H9 (cell line): ENCODE measurements around the gene FBXO48. TPM values are rescaled to one million over a fixed set of nuclear protein-coding genes. Genes with fewer than 3 reads are reported as not detected.

ENCODE experiments used
- DNase-seq: peaks from one replicate; pipeline ENCODE4 v3.0.0-alpha.2; 2017
- H2AFZ ChIP-seq: one replicate; pipeline ENCODE4 v1.6.1; 2013; ENCODE audit warnings: mild to moderate bottlenecking, low read length, control low read depth, moderate library complexity
- H2AK5ac ChIP-seq: 2 replicates; pipeline ENCODE4 v1.6.1; 2013; ENCODE audit warnings: low read length, control low read depth, mixed read lengths; ENCODE audit not compliant: insufficient read length
- H2BK120ac ChIP-seq: one replicate; pipeline ENCODE4 v1.6.1; 2013; ENCODE audit warnings: low read depth, mild to moderate bottlenecking, low read length, control low read depth, inconsistent platforms; ENCODE audit not compliant: poor library complexity, severe bottlenecking
- H2BK12ac ChIP-seq: 2 replicates; pipeline ENCODE4 v1.6.1; 2013; ENCODE audit warnings: low read length, control low read depth, mixed read lengths, low read depth; ENCODE audit not compliant: insufficient read length
- H2BK15ac ChIP-seq: 2 replicates; pipeline ENCODE4 v1.6.1; 2013; ENCODE audit warnings: low read depth, low read length, control low read depth
- H2BK20ac ChIP-seq: one replicate; pipeline ENCODE4 v1.6.1; 2013; ENCODE audit warnings: low read depth, mild to moderate bottlenecking, low read length, control low read depth, inconsistent platforms; ENCODE audit not compliant: poor library complexity, severe bottlenecking
- H2BK5ac ChIP-seq: 2 replicates; pipeline ENCODE4 v1.6.1; 2013; ENCODE audit warnings: low read length, control low read depth, mixed read lengths; ENCODE audit not compliant: insufficient read length
- H3K14ac ChIP-seq: 2 replicates; pipeline ENCODE4 v1.6.1; 2013; ENCODE audit warnings: low read length, control low read depth; ENCODE audit not compliant: insufficient read depth
- H3K18ac ChIP-seq: 2 replicates; pipeline ENCODE4 v1.6.1; 2013; ENCODE audit warnings: low read depth, mild to moderate bottlenecking, mixed read lengths, low read length, control low read depth; ENCODE audit not compliant: insufficient read length
- H3K23ac ChIP-seq: 2 replicates; pipeline ENCODE4 v1.6.1; 2013; ENCODE audit warnings: low read length, control low read depth, mixed read lengths, low read depth; ENCODE audit not compliant: insufficient read length
- H3K23me2 ChIP-seq: 2 replicates; pipeline ENCODE4 v1.6.1; 2013; ENCODE audit warnings: low read depth, mild to moderate bottlenecking, mixed read lengths, low read length, control low read depth; ENCODE audit not compliant: insufficient read length, poor library complexity, severe bottlenecking
- H3K27ac ChIP-seq: 2 replicates; pipeline ENCODE4 v1.5.1; 2013; ENCODE audit warnings: low read length, control low read depth, mixed read lengths, low read depth; ENCODE audit not compliant: insufficient read length
- H3K27me3 ChIP-seq: 2 replicates; pipeline ENCODE4 v1.6.1; 2013; ENCODE audit warnings: low read length, control low read depth, inconsistent platforms; ENCODE audit not compliant: insufficient read depth
- H3K4ac ChIP-seq: 2 replicates; pipeline ENCODE4 v1.6.1; 2013; ENCODE audit warnings: low read depth, mild to moderate bottlenecking, control low read depth, inconsistent platforms, low read length, moderate library complexity
- H3K4me1 ChIP-seq: 2 replicates; pipeline ENCODE4 v1.6.1; 2013; ENCODE audit warnings: low read length, control low read depth, inconsistent platforms; ENCODE audit not compliant: insufficient read depth
- H3K4me2 ChIP-seq: 2 replicates; pipeline ENCODE4 v1.6.1; 2013; ENCODE audit warnings: low read length, control low read depth, mixed read lengths; ENCODE audit not compliant: insufficient read length, insufficient read depth
- H3K56ac ChIP-seq: 2 replicates; pipeline ENCODE4 v1.6.1; 2013; ENCODE audit warnings: low read depth, mild to moderate bottlenecking, mixed read lengths, low read length, control low read depth; ENCODE audit not compliant: insufficient read length
- H3K79me1 ChIP-seq: 2 replicates; pipeline ENCODE4 v1.6.1; 2013; ENCODE audit warnings: low read depth, mild to moderate bottlenecking, moderate library complexity, low read length, control low read depth, inconsistent platforms; ENCODE audit not compliant: insufficient read depth, poor library complexity, severe bottlenecking
- H3K79me2 ChIP-seq: 2 replicates; pipeline ENCODE4 v1.6.1; 2013; ENCODE audit warnings: low read length, control low read depth, inconsistent platforms; ENCODE audit not compliant: insufficient read depth
- H3K9ac ChIP-seq: 2 replicates; pipeline ENCODE4 v1.6.1; 2013; ENCODE audit warnings: low read length, control low read depth, mixed read lengths; ENCODE audit not compliant: insufficient read length; ENCODE audit errors: extremely low read depth
- H3K9me3 ChIP-seq: one replicate; pipeline ENCODE4 v1.6.1; 2013; ENCODE audit warnings: low read depth, low read length, inconsistent platforms; ENCODE audit not compliant: control insufficient read depth
- H3T11ph ChIP-seq: one replicate; pipeline ENCODE4 v1.6.1; 2013; ENCODE audit warnings: mild to moderate bottlenecking, low read length, control low read depth, inconsistent platforms
- H4K20me1 ChIP-seq: one replicate; pipeline ENCODE4 v1.6.1; 2013; ENCODE audit not compliant: control insufficient read depth, insufficient read length, insufficient read depth
- H4K5ac ChIP-seq: 2 replicates; pipeline ENCODE4 v1.6.1; 2013; ENCODE audit warnings: low read depth, mild to moderate bottlenecking, mixed read lengths, low read length, control low read depth; ENCODE audit not compliant: insufficient read length
- H4K8ac ChIP-seq: replicated peaks from 2 replicates; pipeline ENCODE4 v1.6.1; 2013; ENCODE audit warnings: low read length, control low read depth, mixed read lengths, low read depth; ENCODE audit not compliant: insufficient read length
- H4K91ac ChIP-seq: 2 replicates; pipeline ENCODE4 v1.6.1; 2013; ENCODE audit warnings: low read depth, mild to moderate bottlenecking, moderate library complexity, mixed read lengths, low read length, control low read depth; ENCODE audit not compliant: insufficient read length
- H3K27ac Mint-ChIP-seq, 3 experiments: 2 replicates in 2 of 3; 3 replicates in 1 of 3; pipeline ENCODE4 v1.8.0; 2020 to 2021; ENCODE audit warnings: mixed read lengths in 3 of 3, mild to moderate bottlenecking in 1 of 3, moderate library complexity in 1 of 3
- H3K27me3 Mint-ChIP-seq: 2 replicates; pipeline ENCODE4 v1.8.0; 2021; ENCODE audit warnings: low read depth, mild to moderate bottlenecking, moderate library complexity, mixed read lengths
- H3K36me3 Mint-ChIP-seq, 3 experiments: 2 replicates in 2 of 3; 3 replicates in 1 of 3; pipeline ENCODE4 v1.8.0; 2020 to 2021; ENCODE audit warnings: low read depth in 3 of 3, mixed read lengths in 3 of 3; ENCODE audit not compliant: insufficient read depth in 1 of 3
- H3K4me1 Mint-ChIP-seq, 2 experiments: 2 replicates each; pipeline ENCODE4 v1.8.0; 2020; ENCODE audit warnings: mixed read lengths in 2 of 2
- H3K4me3 Mint-ChIP-seq, 2 experiments: 2 replicates in 1 of 2; 3 replicates in 1 of 2; pipeline ENCODE4 v1.8.0; 2020 to 2021; ENCODE audit warnings: mild to moderate bottlenecking in 2 of 2, mixed read lengths in 2 of 2, moderate library complexity in 1 of 2
- H3K9me3 Mint-ChIP-seq, 2 experiments: 2 replicates in 1 of 2; 3 replicates in 1 of 2; pipeline ENCODE4 v1.8.0; 2020; ENCODE audit warnings: mild to moderate bottlenecking in 2 of 2, mixed read lengths in 2 of 2, moderate library complexity in 1 of 2
- WGBS: extraction: QIAGEN DNeasy Blood & Tissue Kit; methylation state at CpG from one replicate; pipeline ENCODE4 v1.1.7; 2013; ENCODE audit warnings: missing lambda C conversion rate, low lambda C conversion rate, mixed read lengths; ENCODE audit not compliant: insufficient read length; ENCODE audit errors: extremely low coverage; 5-methylcytosine and 5-hydroxymethylcytosine counted together
- total RNA-seq: library from RNA; stranded (reverse); gene quantifications from 2 replicates; pipeline ENCODE4 v1.2.1, GENCODE V29; 2021
- TF ChIP-seq, protein P1 (sequence below): fragments of 200-600 bp; sonication (generic); conservative IDR thresholded peaks from 3 replicates; pipeline ENCODE4 v1.8.0; 2021; ENCODE audit warnings: antibody characterized with exemption, mild to moderate bottlenecking

The FBXO48 gene
- total RNA-seq, 1 experiment from 2014 or later, result 1.4 TPM

DNA sequence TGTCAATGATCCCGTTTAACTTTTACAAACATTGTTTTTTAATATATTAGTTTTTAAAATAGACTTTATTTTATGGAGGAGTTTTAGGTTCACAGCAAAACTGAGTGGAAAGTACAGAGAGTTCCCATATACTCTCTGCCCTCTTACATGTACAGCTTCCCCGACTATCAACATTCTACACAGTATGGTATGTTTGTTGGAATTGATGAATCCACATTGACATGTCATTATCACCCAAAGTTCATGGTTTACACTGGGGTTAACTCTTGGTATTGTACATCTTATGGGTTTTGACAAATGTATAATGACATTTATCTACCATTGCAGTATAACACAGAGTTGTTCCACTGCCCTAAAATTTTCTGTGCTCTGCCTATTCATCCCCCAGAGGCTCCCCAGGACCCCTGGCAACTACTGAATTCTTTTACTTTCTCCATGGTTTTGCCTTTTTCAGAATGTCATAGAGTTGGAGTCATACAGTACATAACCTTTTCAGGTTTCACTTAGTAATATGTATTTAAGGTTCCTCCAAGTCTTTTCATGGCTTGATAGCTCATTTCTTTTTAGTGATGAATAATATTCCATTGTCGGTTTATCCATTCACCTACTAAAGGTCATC is 5.8 kb upstream of the FBXO48 start:
- no peak overlapping the region for H3K4ac ChIP-seq
- H3K23ac ChIP-seq, result no peak overlapping the region
- DNase-seq, result no peak
- H4K20me1 ChIP-seq, result no peaks in the 10 kb centered on the region
- peaks cover 5 to 17% of the 10 kb centered on the region in 2 experiments for H3K4me1 Mint-ChIP-seq
- no peak overlapping the region for H3K27ac Mint-ChIP-seq
- no peak overlapping the region for H3K27ac ChIP-seq
- H2BK5ac ChIP-seq, result no peak overlapping the region
- H3K14ac ChIP-seq, result no peak overlapping the region
- no peak overlapping the region for H4K91ac ChIP-seq
- no peaks in the 10 kb centered on the region for H3K79me2 ChIP-seq
- no peaks in the 10 kb centered on the region for H3K36me3 Mint-ChIP-seq
- H2BK12ac ChIP-seq, result no peak overlapping the region
- H2AK5ac ChIP-seq, result no peak overlapping the region
- H3K4me1 ChIP-seq, result no peaks in the 10 kb centered on the region; the same call in 1 of the 2 replicates
- TF ChIP-seq, protein P1, sequence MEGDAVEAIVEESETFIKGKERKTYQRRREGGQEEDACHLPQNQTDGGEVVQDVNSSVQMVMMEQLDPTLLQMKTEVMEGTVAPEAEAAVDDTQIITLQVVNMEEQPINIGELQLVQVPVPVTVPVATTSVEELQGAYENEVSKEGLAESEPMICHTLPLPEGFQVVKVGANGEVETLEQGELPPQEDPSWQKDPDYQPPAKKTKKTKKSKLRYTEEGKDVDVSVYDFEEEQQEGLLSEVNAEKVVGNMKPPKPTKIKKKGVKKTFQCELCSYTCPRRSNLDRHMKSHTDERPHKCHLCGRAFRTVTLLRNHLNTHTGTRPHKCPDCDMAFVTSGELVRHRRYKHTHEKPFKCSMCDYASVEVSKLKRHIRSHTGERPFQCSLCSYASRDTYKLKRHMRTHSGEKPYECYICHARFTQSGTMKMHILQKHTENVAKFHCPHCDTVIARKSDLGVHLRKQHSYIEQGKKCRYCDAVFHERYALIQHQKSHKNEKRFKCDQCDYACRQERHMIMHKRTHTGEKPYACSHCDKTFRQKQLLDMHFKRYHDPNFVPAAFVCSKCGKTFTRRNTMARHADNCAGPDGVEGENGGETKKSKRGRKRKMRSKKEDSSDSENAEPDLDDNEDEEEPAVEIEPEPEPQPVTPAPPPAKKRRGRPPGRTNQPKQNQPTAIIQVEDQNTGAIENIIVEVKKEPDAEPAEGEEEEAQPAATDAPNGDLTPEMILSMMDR, result no peak
- no peak overlapping the region for H3K9ac ChIP-seq
- H3K9me3 Mint-ChIP-seq, result no peaks in the 10 kb centered on the region
- no peak overlapping the region for H3K4me2 ChIP-seq
- no peaks in the 10 kb centered on the region for H3K27me3 ChIP-seq
- H3K18ac ChIP-seq, result no peak overlapping the region
- H3K9me3 ChIP-seq, result no peaks in the 10 kb centered on the region
- H3K79me1 ChIP-seq, result no peaks in the 10 kb centered on the region
- H2BK15ac ChIP-seq, result no peak overlapping the region
- H4K5ac ChIP-seq, result no peak overlapping the region
- H4K8ac ChIP-seq, result no peak overlapping the region
- no peak overlapping the region for H2AFZ ChIP-seq
- peaks cover 1% of the 10 kb centered on the region for H3K23me2 ChIP-seq
- no peaks in the 10 kb centered on the region for H3K27me3 Mint-ChIP-seq
- no peak overlapping the region for H3K56ac ChIP-seq
- no peak overlapping the region for H2BK20ac ChIP-seq
- no peak overlapping the region for H2BK120ac ChIP-seq
- H3T11ph ChIP-seq, result no peak overlapping the region
- no CpG with 5 or more reads among the region's 3 CpGs for WGBS
- no peak overlapping the region for H3K4me3 Mint-ChIP-seq
